Nephron (organoid): ENCODE data around the gene SIDT1.

Experiments
- H3K27ac Mint-ChIP-seq, 3 experiments: 2 replicates each; pipeline ENCODE4 v1.8.0; 2020; ENCODE audit warnings: mixed read lengths in 3 of 3, mild to moderate bottlenecking in 2 of 3, moderate library complexity in 1 of 3
- H3K27me3 Mint-ChIP-seq: 2 replicates; pipeline ENCODE4 v1.8.0; 2021; ENCODE audit warnings: low read depth, mild to moderate bottlenecking, moderate library complexity, mixed read lengths
- H3K36me3 Mint-ChIP-seq: 2 replicates; pipeline ENCODE4 v1.8.0; 2020; ENCODE audit warnings: low read depth, mixed read lengths
- H3K4me1 Mint-ChIP-seq: 2 replicates; pipeline ENCODE4 v1.8.0; 2020; ENCODE audit warnings: mixed read lengths
- H3K4me3 Mint-ChIP-seq, 3 experiments: 2 replicates each; pipeline ENCODE4 v1.8.0; 2020; ENCODE audit warnings: mild to moderate bottlenecking in 3 of 3, mixed read lengths in 3 of 3, moderate library complexity in 2 of 3
- H3K9me3 Mint-ChIP-seq: 2 replicates; pipeline ENCODE4 v1.8.0; 2020; ENCODE audit warnings: mixed read lengths
- TF ChIP-seq, protein P1 (sequence below), 3 experiments: fragments of 200-600 bp; sonication (generic); IDR thresholded peaks; one replicate each; pipeline ENCODE4 v1.5.0; 2021; ENCODE audit warnings: antibody characterized with exemption in 3 of 3; ENCODE audit not compliant: unreplicated experiment in 3 of 3

SIDT1 gene

DNA sequence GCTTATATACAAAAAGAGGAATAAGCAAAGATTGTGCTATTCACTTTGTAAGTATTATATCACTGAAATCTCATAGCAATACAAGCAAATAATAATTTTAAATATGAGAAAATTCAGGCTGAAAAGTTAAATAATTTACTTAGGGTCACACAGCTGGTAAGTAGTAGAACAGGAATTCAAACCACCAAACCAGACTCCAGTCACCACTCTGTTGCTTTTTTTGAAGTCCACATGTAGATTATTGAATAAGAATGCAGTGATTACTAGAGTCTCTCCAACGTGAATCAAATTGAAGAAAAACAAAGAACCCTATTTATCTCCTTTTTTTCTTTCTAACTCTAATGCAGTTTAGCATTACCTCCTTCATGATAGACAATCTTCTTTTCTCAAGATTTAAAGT is 33.3 kb upstream of the SIDT1 start:
- H3K9me3 Mint-ChIP-seq = no peaks in the 10 kb centered on the region
- TF ChIP-seq, protein P1, sequence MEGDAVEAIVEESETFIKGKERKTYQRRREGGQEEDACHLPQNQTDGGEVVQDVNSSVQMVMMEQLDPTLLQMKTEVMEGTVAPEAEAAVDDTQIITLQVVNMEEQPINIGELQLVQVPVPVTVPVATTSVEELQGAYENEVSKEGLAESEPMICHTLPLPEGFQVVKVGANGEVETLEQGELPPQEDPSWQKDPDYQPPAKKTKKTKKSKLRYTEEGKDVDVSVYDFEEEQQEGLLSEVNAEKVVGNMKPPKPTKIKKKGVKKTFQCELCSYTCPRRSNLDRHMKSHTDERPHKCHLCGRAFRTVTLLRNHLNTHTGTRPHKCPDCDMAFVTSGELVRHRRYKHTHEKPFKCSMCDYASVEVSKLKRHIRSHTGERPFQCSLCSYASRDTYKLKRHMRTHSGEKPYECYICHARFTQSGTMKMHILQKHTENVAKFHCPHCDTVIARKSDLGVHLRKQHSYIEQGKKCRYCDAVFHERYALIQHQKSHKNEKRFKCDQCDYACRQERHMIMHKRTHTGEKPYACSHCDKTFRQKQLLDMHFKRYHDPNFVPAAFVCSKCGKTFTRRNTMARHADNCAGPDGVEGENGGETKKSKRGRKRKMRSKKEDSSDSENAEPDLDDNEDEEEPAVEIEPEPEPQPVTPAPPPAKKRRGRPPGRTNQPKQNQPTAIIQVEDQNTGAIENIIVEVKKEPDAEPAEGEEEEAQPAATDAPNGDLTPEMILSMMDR (IDR thresholded peaks at IDR 0.05; ENCODE audit: unreplicated experiment in 3 of 3) = no peak
- no peaks in the 10 kb centered on the region for H3K4me1 Mint-ChIP-seq
- H3K36me3 Mint-ChIP-seq = peaks cover 21% of the 10 kb centered on the region
- H3K4me3 Mint-ChIP-seq = no peak overlapping the region
- H3K27me3 Mint-ChIP-seq = no peaks in the 10 kb centered on the region
- no peak overlapping the region for H3K27ac Mint-ChIP-seq

DNA sequence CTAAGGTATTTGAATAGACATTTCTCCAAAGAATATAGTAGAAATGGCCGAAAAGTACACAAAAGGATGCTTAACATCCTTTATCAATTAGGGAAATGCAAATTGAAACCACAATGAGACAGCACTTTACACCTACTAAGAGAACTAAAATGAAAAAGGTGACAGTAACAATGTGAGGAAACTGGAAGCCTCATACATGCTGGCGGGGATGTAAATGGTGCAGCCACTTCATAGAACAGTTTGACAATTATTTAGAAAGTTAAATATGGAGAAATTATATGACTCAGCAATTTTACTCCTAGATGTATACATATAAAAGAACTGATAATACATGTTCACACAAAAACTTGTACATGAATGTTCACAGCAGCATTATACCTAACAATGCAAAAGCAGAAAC is 30.8 kb upstream of the SIDT1 start:
- peaks cover 36% of the 10 kb centered on the region for H3K36me3 Mint-ChIP-seq
- TF ChIP-seq, protein P1 (IDR thresholded peaks at IDR 0.05; ENCODE audit: unreplicated experiment in 3 of 3) = no peak
- no peaks in the 10 kb centered on the region for H3K9me3 Mint-ChIP-seq
- H3K4me3 Mint-ChIP-seq = no peak overlapping the region
- no peak overlapping the region for H3K27ac Mint-ChIP-seq
- H3K27me3 Mint-ChIP-seq = no peaks in the 10 kb centered on the region
- no peaks in the 10 kb centered on the region for H3K4me1 Mint-ChIP-seq

DNA sequence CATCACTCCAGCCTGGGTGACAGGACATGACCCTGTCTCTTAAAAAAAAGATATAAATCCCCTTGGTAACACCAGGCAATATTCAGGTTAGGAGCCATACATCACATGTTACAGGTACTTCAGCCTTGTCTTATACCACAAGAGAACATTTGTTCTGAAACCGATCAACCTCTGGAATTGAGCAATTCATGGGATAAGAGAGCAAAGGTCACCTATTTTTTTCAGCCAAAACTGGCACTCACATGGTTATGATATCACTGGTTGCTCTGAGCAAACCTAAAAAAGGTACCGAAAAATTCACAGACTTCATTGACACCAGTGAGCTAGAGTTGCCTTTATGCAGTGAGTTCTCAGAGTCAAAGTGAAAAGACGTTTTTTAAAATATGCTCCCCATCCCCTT is 26.5 kb upstream of the SIDT1 start:
- Mint-ChIP-seq H3K9me3 (peaks cover 17% of the 10 kb centered on the region), H3K27me3 (no peaks in the 10 kb centered on the region), H3K4me1 (no peaks in the 10 kb centered on the region), H3K27ac (no peak overlapping the region), H3K4me3 (no peak overlapping the region), H3K36me3 (peaks cover 42% of the 10 kb centered on the region)
- TF ChIP-seq, protein P1 (IDR thresholded peaks at IDR 0.05; ENCODE audit: unreplicated experiment in 3 of 3) = no peak

DNA sequence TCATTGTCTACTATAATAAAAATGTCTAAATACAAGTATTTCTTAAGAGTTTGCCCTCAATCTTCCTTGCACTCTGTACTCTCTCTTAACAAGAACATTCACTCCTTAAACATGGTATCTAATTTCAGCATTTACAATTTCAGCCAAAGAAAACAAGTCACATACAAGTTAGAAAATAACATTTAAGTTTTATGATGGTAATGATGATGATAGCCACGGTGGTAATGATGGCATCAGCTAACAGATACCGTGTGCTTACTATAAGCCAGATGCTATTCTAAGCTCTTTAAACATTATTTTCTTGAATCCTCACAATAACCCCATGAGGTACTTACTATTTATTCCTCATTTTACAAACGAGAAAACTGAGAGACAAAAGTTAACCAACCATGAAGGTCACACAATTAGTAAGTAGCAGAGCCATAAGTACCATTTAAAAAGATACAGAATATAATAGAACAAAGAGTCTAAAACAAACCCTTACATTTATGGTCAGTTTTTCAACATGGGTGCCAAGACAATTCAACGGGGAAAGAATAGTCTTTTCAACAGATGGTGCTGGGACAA is 24.8 kb upstream of the SIDT1 start:
- no peak overlapping the region for H3K27ac Mint-ChIP-seq
- H3K4me1 Mint-ChIP-seq = no peaks in the 10 kb centered on the region
- TF ChIP-seq, protein P1 (IDR thresholded peaks at IDR 0.05; ENCODE audit: unreplicated experiment in 3 of 3) = no peak
- peaks cover 17% of the 10 kb centered on the region for H3K9me3 Mint-ChIP-seq
- H3K27me3 Mint-ChIP-seq = no peaks in the 10 kb centered on the region
- H3K4me3 Mint-ChIP-seq = no peak overlapping the region
- peaks cover 35% of the 10 kb centered on the region for H3K36me3 Mint-ChIP-seq

DNA sequence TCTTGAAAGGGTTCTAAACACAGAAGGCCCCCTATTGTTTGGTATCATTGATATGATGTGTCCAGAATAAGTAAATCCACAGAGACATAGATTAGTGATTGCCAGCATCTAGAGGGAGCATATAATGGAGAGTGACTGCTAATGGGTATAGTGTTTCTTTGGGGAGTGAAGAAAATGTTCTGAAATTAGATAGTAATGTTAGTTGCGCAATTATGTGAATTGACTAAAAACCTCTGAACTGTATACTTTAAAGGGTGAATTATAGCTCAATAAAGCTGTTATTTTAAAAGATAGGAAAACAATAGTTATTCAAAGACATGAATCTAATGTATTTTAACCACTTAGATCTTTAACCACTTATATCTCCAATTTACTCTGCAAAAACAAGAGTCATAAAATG is 23.4 kb upstream of the SIDT1 start:
- Mint-ChIP-seq H3K4me1 (no peaks in the 10 kb centered on the region), H3K27me3 (no peaks in the 10 kb centered on the region), H3K9me3 (peaks cover 17% of the 10 kb centered on the region), H3K27ac (no peak overlapping the region), H3K36me3 (peaks cover 34% of the 10 kb centered on the region), H3K4me3 (no peak overlapping the region)
- TF ChIP-seq, protein P1 (IDR thresholded peaks at IDR 0.05; ENCODE audit: unreplicated experiment in 3 of 3) = no peak

DNA sequence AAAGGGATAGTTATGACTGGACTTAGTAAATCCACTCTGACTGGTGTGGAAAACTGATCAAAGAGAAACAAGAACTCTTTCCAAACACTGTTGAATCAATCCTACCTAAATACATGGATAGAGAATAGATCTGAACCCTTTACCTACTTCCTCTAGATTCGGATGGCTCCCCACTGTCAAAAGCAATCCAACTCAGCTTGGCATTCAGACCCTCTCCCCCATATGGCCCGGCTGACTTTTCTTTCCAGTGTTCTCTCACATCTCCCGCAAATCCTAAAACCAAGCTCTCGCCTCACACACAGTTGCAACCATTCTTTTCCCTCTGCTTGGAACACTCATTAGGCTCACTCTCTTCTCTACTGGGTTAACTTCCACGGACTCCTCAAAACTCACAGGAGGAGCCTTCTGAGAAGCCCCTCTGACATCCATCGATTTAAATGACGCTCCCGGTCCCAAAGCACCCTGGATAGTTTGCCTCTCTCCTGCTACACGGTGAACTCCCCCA is 18.0 kb upstream of the SIDT1 start:
- TF ChIP-seq, protein P1 (IDR thresholded peaks at IDR 0.05; ENCODE audit: unreplicated experiment in 3 of 3) = no peak

More for the DNA sequence above, 18.0 kb upstream of the SIDT1 start:
- H3K27ac Mint-ChIP-seq = no peak overlapping the region
- no peak overlapping the region for H3K4me3 Mint-ChIP-seq
- peaks cover 4% of the 10 kb centered on the region for H3K9me3 Mint-ChIP-seq
- no peaks in the 10 kb centered on the region for H3K4me1 Mint-ChIP-seq
- peaks cover 7% of the 10 kb centered on the region for H3K27me3 Mint-ChIP-seq
- H3K36me3 Mint-ChIP-seq = peaks cover 9% of the 10 kb centered on the region
